H1 (cell line): ENCODE results near the gene CMIP. TPM values are rescaled to one million over a fixed set of nuclear protein-coding genes. Genes with fewer than 3 reads are reported as not detected.

Source experiments
- ASH2L ChIP-seq: fragments of 200-600, 300-600 bp; sonication (generic); IDR thresholded peaks from one replicate; pipeline ENCODE4 v1.7.1; 2017; ENCODE audit warnings: low read length
- BACH1 ChIP-seq: IDR thresholded peaks from 2 replicates; pipeline ENCODE4 v1.6.1; 2012; ENCODE audit warnings: low read length, improper control_type of control experiment
- BRCA1 ChIP-seq: IDR thresholded peaks from 2 replicates; pipeline ENCODE4 v1.6.1; 2012; ENCODE audit warnings: low read depth, low read length, improper control_type of control experiment
- NANOG ChIP-seq: IDR thresholded peaks from 2 replicates; pipeline ENCODE4 v1.6.1; 2011; ENCODE audit warnings: low read length, low read depth, mild to moderate bottlenecking, inconsistent platforms; ENCODE audit not compliant: insufficient read depth, poor library complexity, severe bottlenecking
- POLR2A ChIP-seq, 2 experiments: IDR thresholded peaks; 1 replicate in 1 of 2; 2 replicates in 1 of 2; pipeline ENCODE4 v1.6.1; 2011; ENCODE audit warnings: low read depth in 2 of 2, low read length in 2 of 2, mild to moderate bottlenecking in 2 of 2; ENCODE audit errors: control extremely low read depth in 1 of 2
- SIN3A ChIP-seq, 2 experiments: IDR thresholded peaks in 1 of 2; conservative IDR thresholded peaks in 1 of 2; 2 replicates each; pipeline ENCODE4 v1.6.1; 2011 to 2012; ENCODE audit warnings: low read length in 2 of 2, improper control_type of control experiment in 1 of 2, low read depth in 1 of 2, mild to moderate bottlenecking in 1 of 2
- SIRT6 ChIP-seq: IDR thresholded peaks from one replicate; pipeline ENCODE4 v1.7.1; 2012; ENCODE audit warnings: low read length, inconsistent platforms
- SP1 ChIP-seq: IDR thresholded peaks from 2 replicates; pipeline ENCODE4 v1.6.1; 2011; ENCODE audit warnings: low read depth, low read length
- polyA plus RNA-seq, 7 experiments: library from polyadenylated mRNA; depleted of rRNA in 3 of 7; stranded (reverse) in 5 of 7; unstranded in 2 of 7; fragments of >200 nt in 5 of 7; fragments of 200-250 nt in 2 of 7; gene quantifications; 1 replicate in 5 of 7; 2 replicates in 1 of 7; 4 replicates in 1 of 7; pipeline versions ENCODE4 v1.2.1 to v1.2.3, GENCODE V29; 2011 to 2013; ENCODE audit warnings: missing spikeins in 2 of 7, mixed read lengths in 2 of 7
- total RNA-seq: library from RNA; stranded (reverse); fragmentation: NEBNext Ultra II Directional; extraction: Animal tissue kit (Norgen Biotek cat#: 25700); gene quantifications from 2 replicates; pipeline ENCODE4 v1.2.1, GENCODE V29; 2021
- TF ChIP-seq, protein P1 (sequence below): fragments of 300-600 bp; sonication (generic); IDR thresholded peaks from 2 replicates; pipeline ENCODE4 v1.7.1; 2012; ENCODE audit warnings: low read length, moderate library complexity, mild to moderate bottlenecking, inconsistent platforms; ENCODE audit not compliant: insufficient replicate concordance

CMIP gene
- total and polyA plus RNA-seq, 2 of the 8 experiments (the other 6 are each of a cell fraction or from before 2014, with no cell fraction given): 7.9 to 53.2 TPM

DNA sequence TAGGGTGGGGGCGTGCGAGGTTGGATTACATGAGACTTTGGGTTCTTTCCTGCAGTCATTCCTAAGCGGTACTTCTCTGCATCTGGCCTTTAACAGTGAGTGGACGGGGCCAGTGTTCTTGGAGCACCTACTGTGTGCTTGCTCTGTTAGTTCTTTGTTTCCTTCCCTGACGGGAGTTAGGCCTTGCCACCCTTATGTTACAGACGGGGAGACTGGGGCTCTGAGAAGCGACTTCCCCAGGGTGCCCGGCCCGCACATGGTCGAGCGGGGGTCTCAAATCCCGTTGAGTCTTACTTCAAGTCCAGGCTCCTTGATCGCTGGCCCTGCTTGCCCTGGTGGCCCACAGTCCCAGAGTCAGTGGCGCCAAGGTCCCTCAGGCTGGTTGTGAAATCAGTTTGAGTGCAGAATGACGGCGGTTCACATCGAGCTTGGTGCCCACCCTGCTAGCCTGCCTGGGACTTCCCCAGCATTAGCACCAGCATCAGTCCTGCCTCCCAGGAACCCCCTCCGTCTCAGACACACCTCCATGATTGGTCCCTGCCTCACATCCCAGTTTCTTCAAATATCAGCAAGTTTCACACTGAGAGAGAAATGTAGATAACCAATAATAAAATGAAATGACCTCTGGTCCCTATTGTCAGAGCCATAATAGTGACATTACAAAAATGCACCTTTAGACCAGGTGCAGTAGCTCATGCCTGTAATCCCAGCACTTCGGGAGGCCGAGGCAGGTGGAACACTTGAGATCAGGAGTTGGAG lies 128.0 kb downstream of the CMIP start (continued):
- TF ChIP-seq, protein P1, sequence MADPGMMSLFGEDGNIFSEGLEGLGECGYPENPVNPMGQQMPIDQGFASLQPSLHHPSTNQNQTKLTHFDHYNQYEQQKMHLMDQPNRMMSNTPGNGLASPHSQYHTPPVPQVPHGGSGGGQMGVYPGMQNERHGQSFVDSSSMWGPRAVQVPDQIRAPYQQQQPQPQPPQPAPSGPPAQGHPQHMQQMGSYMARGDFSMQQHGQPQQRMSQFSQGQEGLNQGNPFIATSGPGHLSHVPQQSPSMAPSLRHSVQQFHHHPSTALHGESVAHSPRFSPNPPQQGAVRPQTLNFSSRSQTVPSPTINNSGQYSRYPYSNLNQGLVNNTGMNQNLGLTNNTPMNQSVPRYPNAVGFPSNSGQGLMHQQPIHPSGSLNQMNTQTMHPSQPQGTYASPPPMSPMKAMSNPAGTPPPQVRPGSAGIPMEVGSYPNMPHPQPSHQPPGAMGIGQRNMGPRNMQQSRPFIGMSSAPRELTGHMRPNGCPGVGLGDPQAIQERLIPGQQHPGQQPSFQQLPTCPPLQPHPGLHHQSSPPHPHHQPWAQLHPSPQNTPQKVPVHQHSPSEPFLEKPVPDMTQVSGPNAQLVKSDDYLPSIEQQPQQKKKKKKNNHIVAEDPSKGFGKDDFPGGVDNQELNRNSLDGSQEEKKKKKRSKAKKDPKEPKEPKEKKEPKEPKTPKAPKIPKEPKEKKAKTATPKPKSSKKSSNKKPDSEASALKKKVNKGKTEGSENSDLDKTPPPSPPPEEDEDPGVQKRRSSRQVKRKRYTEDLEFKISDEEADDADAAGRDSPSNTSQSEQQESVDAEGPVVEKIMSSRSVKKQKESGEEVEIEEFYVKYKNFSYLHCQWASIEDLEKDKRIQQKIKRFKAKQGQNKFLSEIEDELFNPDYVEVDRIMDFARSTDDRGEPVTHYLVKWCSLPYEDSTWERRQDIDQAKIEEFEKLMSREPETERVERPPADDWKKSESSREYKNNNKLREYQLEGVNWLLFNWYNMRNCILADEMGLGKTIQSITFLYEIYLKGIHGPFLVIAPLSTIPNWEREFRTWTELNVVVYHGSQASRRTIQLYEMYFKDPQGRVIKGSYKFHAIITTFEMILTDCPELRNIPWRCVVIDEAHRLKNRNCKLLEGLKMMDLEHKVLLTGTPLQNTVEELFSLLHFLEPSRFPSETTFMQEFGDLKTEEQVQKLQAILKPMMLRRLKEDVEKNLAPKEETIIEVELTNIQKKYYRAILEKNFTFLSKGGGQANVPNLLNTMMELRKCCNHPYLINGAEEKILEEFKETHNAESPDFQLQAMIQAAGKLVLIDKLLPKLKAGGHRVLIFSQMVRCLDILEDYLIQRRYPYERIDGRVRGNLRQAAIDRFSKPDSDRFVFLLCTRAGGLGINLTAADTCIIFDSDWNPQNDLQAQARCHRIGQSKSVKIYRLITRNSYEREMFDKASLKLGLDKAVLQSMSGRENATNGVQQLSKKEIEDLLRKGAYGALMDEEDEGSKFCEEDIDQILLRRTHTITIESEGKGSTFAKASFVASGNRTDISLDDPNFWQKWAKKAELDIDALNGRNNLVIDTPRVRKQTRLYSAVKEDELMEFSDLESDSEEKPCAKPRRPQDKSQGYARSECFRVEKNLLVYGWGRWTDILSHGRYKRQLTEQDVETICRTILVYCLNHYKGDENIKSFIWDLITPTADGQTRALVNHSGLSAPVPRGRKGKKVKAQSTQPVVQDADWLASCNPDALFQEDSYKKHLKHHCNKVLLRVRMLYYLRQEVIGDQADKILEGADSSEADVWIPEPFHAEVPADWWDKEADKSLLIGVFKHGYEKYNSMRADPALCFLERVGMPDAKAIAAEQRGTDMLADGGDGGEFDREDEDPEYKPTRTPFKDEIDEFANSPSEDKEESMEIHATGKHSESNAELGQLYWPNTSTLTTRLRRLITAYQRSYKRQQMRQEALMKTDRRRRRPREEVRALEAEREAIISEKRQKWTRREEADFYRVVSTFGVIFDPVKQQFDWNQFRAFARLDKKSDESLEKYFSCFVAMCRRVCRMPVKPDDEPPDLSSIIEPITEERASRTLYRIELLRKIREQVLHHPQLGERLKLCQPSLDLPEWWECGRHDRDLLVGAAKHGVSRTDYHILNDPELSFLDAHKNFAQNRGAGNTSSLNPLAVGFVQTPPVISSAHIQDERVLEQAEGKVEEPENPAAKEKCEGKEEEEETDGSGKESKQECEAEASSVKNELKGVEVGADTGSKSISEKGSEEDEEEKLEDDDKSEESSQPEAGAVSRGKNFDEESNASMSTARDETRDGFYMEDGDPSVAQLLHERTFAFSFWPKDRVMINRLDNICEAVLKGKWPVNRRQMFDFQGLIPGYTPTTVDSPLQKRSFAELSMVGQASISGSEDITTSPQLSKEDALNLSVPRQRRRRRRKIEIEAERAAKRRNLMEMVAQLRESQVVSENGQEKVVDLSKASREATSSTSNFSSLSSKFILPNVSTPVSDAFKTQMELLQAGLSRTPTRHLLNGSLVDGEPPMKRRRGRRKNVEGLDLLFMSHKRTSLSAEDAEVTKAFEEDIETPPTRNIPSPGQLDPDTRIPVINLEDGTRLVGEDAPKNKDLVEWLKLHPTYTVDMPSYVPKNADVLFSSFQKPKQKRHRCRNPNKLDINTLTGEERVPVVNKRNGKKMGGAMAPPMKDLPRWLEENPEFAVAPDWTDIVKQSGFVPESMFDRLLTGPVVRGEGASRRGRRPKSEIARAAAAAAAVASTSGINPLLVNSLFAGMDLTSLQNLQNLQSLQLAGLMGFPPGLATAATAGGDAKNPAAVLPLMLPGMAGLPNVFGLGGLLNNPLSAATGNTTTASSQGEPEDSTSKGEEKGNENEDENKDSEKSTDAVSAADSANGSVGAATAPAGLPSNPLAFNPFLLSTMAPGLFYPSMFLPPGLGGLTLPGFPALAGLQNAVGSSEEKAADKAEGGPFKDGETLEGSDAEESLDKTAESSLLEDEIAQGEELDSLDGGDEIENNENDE: no peak
- TF ChIP-seq BRCA1: no peak
- no peak for TF ChIP-seq NANOG
- TF ChIP-seq POLR2A (IDR thresholded peaks at IDR 0.05; ENCODE audit: control extremely low read depth in 1 of 2, low read depth in 2 of 2, low read length in 2 of 2): no peak
- TF ChIP-seq SIN3A (conservative IDR thresholded peaks at IDR 0.05 in 1 of 2, IDR thresholded peaks at IDR 0.05 in 1 of 2; ENCODE audit: low read depth in 1 of 2, low read length in 2 of 2): no peak
- no peak for TF ChIP-seq BACH1
- no peak for TF ChIP-seq ASH2L
- TF ChIP-seq SIRT6: no peak
- no peak for TF ChIP-seq SP1
